ENCODE data around the gene NUP153.
"Not testable (repeated sequence)": the region's sequence is repeated elsewhere in the genome, so short reads cannot be mapped to it uniquely, and the experiment has no call there.

The NUP153 gene

DNA sequence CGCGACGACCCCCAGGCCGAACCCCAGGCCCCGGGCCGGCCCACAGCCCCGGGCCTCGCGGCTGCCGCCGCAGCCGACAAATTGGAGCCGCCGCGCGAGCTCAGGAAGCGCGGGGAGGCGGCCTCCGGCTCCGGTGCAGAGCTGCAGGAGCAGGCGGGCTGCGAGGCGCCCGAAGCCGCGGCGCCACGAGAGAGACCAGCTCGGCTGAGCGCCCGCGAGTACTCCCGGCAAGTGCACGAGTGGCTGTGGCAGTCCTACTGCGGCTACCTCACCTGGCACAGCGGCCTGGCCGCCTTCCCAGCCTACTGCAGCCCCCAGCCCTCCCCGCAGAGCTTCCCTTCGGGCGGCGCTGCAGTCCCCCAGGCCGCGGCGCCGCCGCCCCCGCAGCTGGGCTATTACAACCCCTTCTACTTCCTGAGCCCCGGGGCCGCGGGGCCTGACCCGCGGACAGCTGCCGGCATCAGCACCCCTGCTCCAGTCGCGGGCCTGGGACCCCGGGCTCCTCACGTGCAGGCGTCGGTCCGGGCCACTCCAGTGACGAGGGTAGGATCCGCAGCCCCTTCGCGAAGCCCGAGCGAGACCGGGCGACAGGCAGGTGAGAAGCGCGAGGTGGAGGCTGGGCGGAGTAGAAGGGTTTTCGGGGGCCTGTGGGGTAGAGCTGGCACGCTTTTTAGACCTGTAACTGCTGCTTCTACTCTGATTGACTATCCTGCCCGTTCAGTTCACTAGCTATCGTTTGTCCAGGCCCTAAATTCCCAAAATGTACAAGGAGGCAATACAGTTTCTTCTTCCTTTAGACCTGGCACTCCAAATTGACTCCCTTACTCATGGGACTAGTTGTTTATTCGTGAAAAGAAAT lies 106.0 kb downstream of the NUP153 start:
- Histone ChIP-seq H3K27ac (ENCODE audit: low read depth, low read length) (peak overlapping the region; percentile 60; the same call in 1 of the 2 replicates), H3K27me3 (ENCODE audit: insufficient read depth, low read length) (no peaks in the 10 kb centered on the region), H3K4me1 (ENCODE audit: insufficient read depth, low read length) (peaks cover 8% of the 10 kb centered on the region; the same call in 1 of the 2 replicates), H3K9ac (ENCODE audit: low read depth, low read length) (peak overlapping the region; percentile 76), H3K36me3 (ENCODE audit: insufficient read depth, low read length) (peaks cover 9% of the 10 kb centered on the region; the same call in 1 of the 2 replicates), H3K9me3 (ENCODE audit: insufficient read depth, low read depth, low read length) (no peaks in the 10 kb centered on the region), H3K4me3 (ENCODE audit: low read length) (peak overlapping the region; percentile 94)
- 2% methylated on average over 77 of the region's 77 CpGs for whole genome bisulfite sequencing

DNA sequence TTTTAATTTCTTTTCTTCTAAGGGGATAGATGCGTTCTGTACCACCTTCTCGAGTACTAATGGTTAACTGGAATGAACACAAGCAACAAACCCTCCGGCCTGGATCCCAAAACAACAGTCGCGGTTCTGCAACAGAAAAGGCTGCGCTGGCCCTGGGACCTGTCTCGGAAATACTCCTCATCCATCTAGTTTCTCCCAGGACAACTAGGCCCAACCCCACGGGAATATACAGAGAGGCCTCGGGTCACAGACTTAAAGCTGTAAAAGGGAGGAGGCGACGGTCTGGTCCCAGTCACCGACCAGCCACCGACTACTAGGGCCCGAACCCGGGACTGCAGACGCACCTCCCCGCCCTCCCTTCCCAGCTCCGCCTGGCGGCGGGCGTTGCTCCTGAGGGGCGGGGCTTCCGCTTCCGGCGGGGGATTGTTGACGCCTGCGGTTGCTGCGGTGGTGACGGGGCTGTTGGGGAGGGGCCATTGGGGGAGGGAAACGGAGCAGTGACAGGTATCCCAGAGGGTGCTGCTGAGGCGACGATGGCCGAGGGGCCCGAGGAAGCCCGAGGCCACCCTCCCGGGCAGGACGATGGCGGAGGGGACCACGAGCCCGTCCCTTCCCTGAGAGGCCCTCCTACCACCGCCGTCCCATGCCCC lies 106.7 kb downstream of the NUP153 start, which contains the start of gene FAM8A1:
Gene FAM8A1, plus strand, starts transcription at position 426 of the 650 bp plus-strand sequence. Its CDS starts 108 bp downstream, at position 534.
- Histone ChIP-seq H3K4me1 (ENCODE audit: insufficient read depth, low read length) (peaks cover 8% of the 10 kb centered on the region; the same call in 1 of the 2 replicates), H3K36me3 (ENCODE audit: insufficient read depth, low read length) (peaks cover 6% of the 10 kb centered on the region; the same call in 1 of the 2 replicates), H3K4me3 (ENCODE audit: low read length) (peak within 1 kb of the TSS; percentile 94), H3K27me3 (ENCODE audit: insufficient read depth, low read length) (no peaks in the 10 kb centered on the region), H3K9me3 (ENCODE audit: insufficient read depth, low read depth, low read length) (no peaks in the 10 kb centered on the region), H3K27ac (ENCODE audit: low read depth, low read length) (peak within 1 kb of the TSS; percentile 60; the same call in 1 of the 2 replicates), H3K9ac (ENCODE audit: low read depth, low read length) (peak within 1 kb of the TSS; percentile 77)
- WGBS: 13% methylated on average over 42 of the region's 42 CpGs

DNA sequence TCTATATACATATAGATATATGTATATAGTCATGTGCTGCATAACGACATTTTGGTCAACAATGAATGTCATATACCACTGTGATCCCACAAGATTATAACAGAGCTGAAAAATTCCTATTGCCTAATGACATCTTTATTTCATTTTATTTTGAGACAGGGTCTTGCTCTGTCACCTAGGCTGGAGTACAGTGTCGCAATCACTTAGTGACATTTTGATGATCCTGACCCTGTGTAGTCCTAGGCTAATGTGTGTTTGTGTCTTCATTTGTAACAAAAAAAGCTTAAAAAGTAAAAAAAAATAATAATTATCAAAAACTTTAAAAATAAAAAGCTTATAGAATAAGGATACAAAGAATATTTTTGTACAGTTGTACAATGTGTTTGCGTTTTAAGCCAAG lies 110.6 kb downstream of the NUP153 start:
- 0 out of 2 replicates have a peak, but pooled peaks cover under 1% of the 10 kb centered on the region for H3K4me1 ChIP-seq (ENCODE audit: insufficient read depth, low read length)

DNA sequence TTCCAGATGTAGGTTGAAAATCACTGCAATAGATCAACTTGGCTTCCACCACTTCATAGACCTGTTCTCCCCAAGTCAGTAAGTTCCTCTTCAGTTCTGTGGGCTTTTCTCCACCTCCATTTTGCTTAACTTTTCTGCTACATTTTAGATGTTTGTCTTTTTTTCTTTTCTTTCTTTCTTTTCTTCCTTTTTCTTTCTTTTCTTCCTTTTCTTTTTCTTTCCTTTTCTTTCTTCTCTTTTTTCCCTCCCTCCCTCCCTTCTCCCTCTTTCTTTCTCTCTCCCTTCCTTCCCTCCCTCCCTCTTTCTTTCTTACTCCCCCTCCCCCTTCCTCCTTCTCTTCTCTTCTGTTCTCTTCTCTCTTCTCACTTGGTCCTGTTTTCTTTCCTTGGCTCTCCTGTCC lies 113.5 kb downstream of the NUP153 start:
- H3K4me1 ChIP-seq (ENCODE audit: insufficient read depth, low read length): no peaks in the 10 kb centered on the region
- H3K27ac ChIP-seq (ENCODE audit: low read depth, low read length): no peak overlapping the region
- H3K27me3 ChIP-seq (ENCODE audit: insufficient read depth, low read length): no peaks in the 10 kb centered on the region
- no peak overlapping the region for H3K9ac ChIP-seq (ENCODE audit: low read depth, low read length)
- H3K36me3 ChIP-seq (ENCODE audit: insufficient read depth, low read length): no peaks in the 10 kb centered on the region
- H3K9me3 ChIP-seq (ENCODE audit: insufficient read depth, low read depth, low read length): no peaks in the 10 kb centered on the region
- no peak overlapping the region for H3K4me3 ChIP-seq (ENCODE audit: low read length)

More for the DNA sequence above, 110.6 kb downstream of the NUP153 start:
- 97% methylated on average over 2 of the region's 3 CpGs for WGBS
- Histone ChIP-seq H3K4me3 (ENCODE audit: low read length) (no peak overlapping the region), H3K9ac (ENCODE audit: low read depth, low read length) (no peak overlapping the region), H3K27ac (ENCODE audit: low read depth, low read length) (no peak overlapping the region), H3K36me3 (ENCODE audit: insufficient read depth, low read length) (no peaks in the 10 kb centered on the region), H3K9me3 (ENCODE audit: insufficient read depth, low read depth, low read length) (no peaks in the 10 kb centered on the region), H3K27me3 (ENCODE audit: insufficient read depth, low read length) (no peaks in the 10 kb centered on the region)

DNA sequence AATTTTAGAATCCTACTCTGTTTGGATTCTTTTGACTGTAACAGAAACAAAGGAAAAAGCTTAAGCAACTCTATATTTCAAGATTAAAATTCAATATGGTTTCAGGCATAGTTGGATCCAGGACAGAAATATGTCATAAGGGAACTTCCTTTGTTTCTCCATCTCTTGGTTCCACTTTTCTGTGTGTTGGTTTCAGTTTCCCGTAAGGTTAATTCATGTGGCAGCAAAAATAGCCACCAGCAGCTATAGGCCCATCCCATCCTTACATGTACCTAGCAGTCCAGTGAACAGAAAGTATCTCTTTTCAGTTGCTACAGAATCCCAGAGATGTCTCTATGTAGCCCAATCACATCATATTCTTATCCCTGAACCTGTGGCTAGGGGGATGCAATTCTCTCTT lies 115.4 kb downstream of the NUP153 start:
- no peaks in the 10 kb centered on the region for H3K9me3 ChIP-seq (ENCODE audit: insufficient read depth, low read depth, low read length)

DNA sequence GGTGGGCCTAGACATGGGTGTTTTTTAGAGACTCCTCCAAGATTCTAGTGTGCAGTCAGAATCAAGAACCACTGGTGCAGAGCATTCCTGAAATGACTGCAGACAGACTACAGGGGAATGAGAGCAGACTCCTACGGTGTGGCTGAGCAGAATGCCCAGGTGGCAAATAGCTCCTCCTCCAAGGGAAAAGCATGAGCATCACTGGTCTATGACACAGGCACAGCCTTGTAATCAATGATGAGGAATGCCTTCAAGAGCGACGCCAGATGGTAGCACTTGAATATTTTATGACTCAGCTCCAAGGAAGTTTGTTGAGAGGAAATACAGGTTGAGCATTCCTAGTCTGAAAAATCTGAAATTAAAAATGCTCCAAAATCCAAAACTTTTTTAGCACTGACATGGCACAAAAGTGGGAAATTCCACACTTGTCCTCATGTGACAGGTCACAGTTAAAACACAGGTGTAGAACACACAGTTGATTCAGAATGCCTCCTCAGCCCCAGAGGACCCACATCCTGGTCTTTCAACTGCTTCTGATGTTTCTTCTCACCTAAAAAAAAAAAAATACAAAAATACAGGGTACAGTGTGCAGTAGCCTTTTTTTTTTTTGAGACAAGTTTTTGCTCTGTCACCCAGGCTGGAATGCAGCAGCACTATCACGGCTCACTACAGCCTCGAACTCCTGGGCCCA lies 117.2 kb downstream of the NUP153 start:
- WGBS: 81% methylated on average over 5 of the region's 5 CpGs
- no peak overlapping the region for H3K4me3 ChIP-seq (ENCODE audit: low read length)

More for the DNA sequence above, 115.4 kb downstream of the NUP153 start:
- no peaks in the 10 kb centered on the region for H3K36me3 ChIP-seq (ENCODE audit: insufficient read depth, low read length)
- WGBS: 96% methylated on average over 1 of the region's 1 CpG
- H3K27me3 ChIP-seq (ENCODE audit: insufficient read depth, low read length): no peaks in the 10 kb centered on the region
- H3K9ac ChIP-seq (ENCODE audit: low read depth, low read length): no peak overlapping the region
- no peak overlapping the region for H3K4me3 ChIP-seq (ENCODE audit: low read length)
- H3K27ac ChIP-seq (ENCODE audit: low read depth, low read length): no peak overlapping the region
- H3K4me1 ChIP-seq (ENCODE audit: insufficient read depth, low read length): no peaks in the 10 kb centered on the region

DNA sequence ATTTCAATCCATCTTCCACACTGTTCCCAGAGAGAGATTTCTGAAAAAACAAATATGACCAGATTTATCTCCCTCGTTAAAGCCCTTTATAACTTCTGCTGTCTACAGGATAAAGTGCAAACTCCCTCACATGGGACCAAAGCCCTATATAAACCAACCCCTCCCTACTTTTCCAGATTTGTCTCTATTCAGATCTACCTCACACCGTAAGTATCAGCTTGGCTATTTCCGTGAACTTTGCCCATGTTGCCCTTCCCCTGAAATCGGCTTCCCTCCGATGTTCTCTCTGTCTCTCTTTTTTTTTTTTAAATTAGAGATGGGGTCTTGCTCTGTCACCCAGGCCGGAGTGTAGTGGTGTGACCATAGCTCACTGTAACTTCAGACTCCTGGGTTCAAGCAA lies 118.7 kb downstream of the NUP153 start:
- H3K27ac ChIP-seq (ENCODE audit: low read depth, low read length): no peak overlapping the region
- H3K4me1 ChIP-seq (ENCODE audit: insufficient read depth, low read length): no peaks in the 10 kb centered on the region
- no peak overlapping the region for H3K4me3 ChIP-seq (ENCODE audit: low read length)
- no peaks in the 10 kb centered on the region for H3K36me3 ChIP-seq (ENCODE audit: insufficient read depth, low read length)
- 92% methylated on average over 6 of the region's 6 CpGs for WGBS
- no peaks in the 10 kb centered on the region for H3K9me3 ChIP-seq (ENCODE audit: insufficient read depth, low read depth, low read length)
- H3K9ac ChIP-seq (ENCODE audit: low read depth, low read length): no peak overlapping the region
- no peaks in the 10 kb centered on the region for H3K27me3 ChIP-seq (ENCODE audit: insufficient read depth, low read length)

More for the DNA sequence above, 117.2 kb downstream of the NUP153 start:
- Histone ChIP-seq H3K27ac (ENCODE audit: low read depth, low read length) (no peak overlapping the region), H3K4me1 (ENCODE audit: insufficient read depth, low read length) (no peaks in the 10 kb centered on the region), H3K9ac (ENCODE audit: low read depth, low read length) (no peak overlapping the region), H3K36me3 (ENCODE audit: insufficient read depth, low read length) (no peaks in the 10 kb centered on the region), H3K27me3 (ENCODE audit: insufficient read depth, low read length) (no peaks in the 10 kb centered on the region), H3K9me3 (ENCODE audit: insufficient read depth, low read depth, low read length) (no peaks in the 10 kb centered on the region)

DNA sequence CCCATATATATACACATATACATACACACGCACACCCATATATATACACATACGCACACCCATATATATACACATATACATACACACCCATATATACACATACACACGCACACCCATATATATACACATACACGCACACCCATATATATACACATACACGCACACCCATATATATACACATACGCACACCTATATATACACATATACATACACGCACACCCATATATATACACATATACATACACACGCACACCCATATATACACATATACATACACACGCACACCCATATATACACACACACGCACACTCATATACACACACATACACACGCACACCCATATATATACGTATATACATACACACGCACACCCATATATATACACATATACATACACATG lies 120.1 kb downstream of the NUP153 start:
- not testable (repeated sequence) for H3K27ac ChIP-seq (ENCODE audit: low read depth, low read length); H3K9ac ChIP-seq (ENCODE audit: low read depth, low read length); H3K4me3 ChIP-seq (ENCODE audit: low read length); H3K4me1 ChIP-seq (ENCODE audit: insufficient read depth, low read length); H3K27me3 ChIP-seq (ENCODE audit: insufficient read depth, low read length); H3K36me3 ChIP-seq (ENCODE audit: insufficient read depth, low read length); H3K9me3 ChIP-seq (ENCODE audit: insufficient read depth, low read depth, low read length)
- WGBS: 92% methylated on average over 13 of the region's 13 CpGs

DNA sequence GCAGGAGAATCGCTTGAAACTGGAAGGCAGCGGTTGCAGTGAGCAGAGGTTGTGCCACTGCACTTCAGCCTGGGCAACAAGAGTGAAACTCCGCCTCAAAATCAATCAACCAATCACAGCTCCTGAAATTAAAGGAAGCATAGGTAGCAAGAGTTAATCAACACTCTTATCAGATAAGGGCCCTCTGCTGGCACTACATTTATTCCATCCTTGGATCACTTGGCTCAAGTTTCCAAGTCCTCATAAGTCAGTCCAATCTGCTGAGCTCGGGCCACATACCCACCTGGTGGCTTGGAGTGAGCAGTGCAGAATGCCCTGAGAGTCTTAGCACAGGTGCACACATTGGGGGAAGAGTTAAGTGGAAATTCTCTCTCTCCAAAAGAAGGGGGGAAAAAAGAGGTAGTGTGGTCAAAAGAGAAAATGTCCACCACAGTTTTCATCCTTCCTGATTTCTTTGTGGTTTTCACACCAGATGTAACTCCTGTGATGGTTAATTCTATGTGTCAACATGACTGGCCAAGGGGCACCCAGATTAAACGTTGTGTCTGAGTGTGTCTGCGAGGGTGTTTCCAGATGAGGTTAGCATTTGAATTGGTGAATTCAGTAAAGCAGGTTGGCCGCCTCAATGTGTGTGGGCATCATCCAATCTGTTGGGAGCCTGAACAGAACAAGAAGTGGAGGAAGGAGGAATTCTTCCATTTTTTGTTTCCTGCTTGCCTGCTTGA lies 120.8 kb downstream of the NUP153 start:
- Histone ChIP-seq H3K4me3 (ENCODE audit: low read length) (no peak overlapping the region), H3K36me3 (ENCODE audit: insufficient read depth, low read length) (no peaks in the 10 kb centered on the region), H3K9ac (ENCODE audit: low read depth, low read length) (no peak overlapping the region), H3K4me1 (ENCODE audit: insufficient read depth, low read length) (no peaks in the 10 kb centered on the region), H3K27ac (ENCODE audit: low read depth, low read length) (no peak overlapping the region), H3K27me3 (ENCODE audit: insufficient read depth, low read length) (no peaks in the 10 kb centered on the region), H3K9me3 (ENCODE audit: insufficient read depth, low read depth, low read length) (no peaks in the 10 kb centered on the region)
- WGBS: 89% methylated on average over 7 of the region's 7 CpGs

DNA sequence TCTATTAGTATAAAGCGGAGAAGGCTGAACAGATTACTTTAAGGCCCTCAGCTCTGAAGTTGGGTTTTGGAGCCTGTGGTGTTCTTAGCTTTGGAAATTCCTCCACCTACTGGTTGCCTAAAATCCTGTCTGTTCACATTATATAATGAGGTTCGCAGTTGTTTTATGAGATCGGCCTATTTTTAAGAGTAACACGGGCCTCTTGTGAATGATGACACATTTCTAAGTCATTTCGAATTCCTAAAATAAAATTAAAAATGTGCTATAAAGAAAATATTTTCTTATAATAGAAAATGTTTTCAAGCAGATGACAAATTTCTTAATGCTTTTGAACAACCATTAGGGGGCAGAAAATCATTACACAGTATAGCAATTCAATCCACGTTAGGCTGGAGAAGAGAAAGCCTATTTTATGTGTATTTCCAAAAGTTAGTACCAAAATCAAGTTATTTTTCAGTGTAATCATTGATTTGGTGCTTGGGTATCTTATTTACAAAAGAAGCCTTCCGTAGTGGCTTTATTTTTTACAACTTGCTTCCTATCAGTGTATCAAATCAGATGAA lies 122.4 kb downstream of the NUP153 start:
- Histone ChIP-seq H3K9ac (ENCODE audit: low read depth, low read length) (no peak overlapping the region), H3K4me3 (ENCODE audit: low read length) (no peak overlapping the region), H3K9me3 (ENCODE audit: insufficient read depth, low read depth, low read length) (no peaks in the 10 kb centered on the region; the same call in 1 of the 2 replicates), H3K27ac (ENCODE audit: low read depth, low read length) (no peak overlapping the region), H3K27me3 (ENCODE audit: insufficient read depth, low read length) (no peaks in the 10 kb centered on the region), H3K4me1 (ENCODE audit: insufficient read depth, low read length) (no peaks in the 10 kb centered on the region), H3K36me3 (ENCODE audit: insufficient read depth, low read length) (no peaks in the 10 kb centered on the region)
- 54% methylated on average over 5 of the region's 7 CpGs for WGBS
